RPMI7951 (cell line): ENCODE results near the gene SMCR8. TPM values are rescaled to one million over a fixed set of nuclear protein-coding genes. Genes with fewer than 3 reads are reported as not detected.
"Not testable (repeated sequence)": the region's sequence is repeated elsewhere in the genome, so short reads cannot be mapped to it uniquely, and the experiment has no call there.

ENCODE experiments used
- DNase-seq: peaks from one replicate; pipeline ENCODE4 v3.0.0-alpha.2; 2012; ENCODE audit warnings: low read depth
- total RNA-seq: library from RNA; depleted of rRNA; stranded (reverse); fragments of >200 nt; shearing (Covaris generic); gene quantifications from 2 replicates; pipeline ENCODE4 v1.2.3, GENCODE V29; 2014; rRNA removed

The SMCR8 gene
- total RNA-seq, 1 experiment from 2014 or later: 5.6 TPM

GRCh38 chr17:18360518-18360917 lies 45.4 kb downstream of the SMCR8 start:
- no peak for DNase-seq

GRCh38 chr17:18361837-18362697 lies 47.0 kb downstream of the SMCR8 start:
- no peak for DNase-seq

- DNase-seq: peak; percentile 68
Measured at GRCh38 chr17:18362698-18363100, 47.6 kb downstream of the SMCR8 start.

- DNase-seq: peak; percentile 84
Measured at GRCh38 chr17:18363101-18364049, 48.3 kb downstream of the SMCR8 start, which contains the start of gene SHMT1. SHMT1 (minus strand) TSS chr17:18363550; CDS start chr17:18355981, 7,569 bp downstream.

- DNase-seq: no peak
Measured at GRCh38 chr17:18364166-18364565, 49.1 kb downstream of the SMCR8 start.

GRCh38 chr17:18368946-18369345 lies 53.9 kb downstream of the SMCR8 start:
- peak; percentile 41 for DNase-seq

- DNase-seq: no peak
Measured at GRCh38 chr17:18370761-18371160, 55.7 kb downstream of the SMCR8 start.

- DNase-seq: no peak
Measured at GRCh38 chr17:18371455-18371854, 56.4 kb downstream of the SMCR8 start.

GRCh38 chr17:18373181-18373580 lies 58.1 kb downstream of the SMCR8 start:
- DNase-seq: not testable (repeated sequence)

GRCh38 chr17:18374216-18374615 lies 59.1 kb downstream of the SMCR8 start:
- no peak for DNase-seq

Other genes with a start within 250 kb of the SMCR8 start
- gene DRG2, start 227.3 kb upstream of the SMCR8 start, total RNA-seq: 25.7 and 45.5 TPM in 2 replicates
- 0.24 TPM in 1 of 2 replicates, not detected in the other for gene MYO15A, start 206.5 kb upstream of the SMCR8 start, total RNA-seq
- gene ALKBH5, start 131.5 kb upstream of the SMCR8 start, total RNA-seq: 62.8 and 65.1 TPM in 2 replicates
- gene LLGL1, start 89.7 kb upstream of the SMCR8 start, total RNA-seq: 12.1 and 20.0 TPM in 2 replicates
- gene FLII, start 56.6 kb upstream of the SMCR8 start, total RNA-seq: 130 and 143 TPM in 2 replicates
- 4.6 and 4.8 TPM in 2 replicates for gene MIEF2, start 54.6 kb upstream of the SMCR8 start, total RNA-seq
- gene TOP3A, start 299 bp upstream of the SMCR8 start, total RNA-seq: 22.7 and 27.7 TPM in 2 replicates
- gene SHMT1, start 48.3 kb downstream of the SMCR8 start, total RNA-seq: 19.0 and 19.3 TPM in 2 replicates
- gene EVPLL, start 62.5 kb downstream of the SMCR8 start, total RNA-seq: not detected in 2 replicates
- not detected in 2 replicates for gene LGALS9C, start 161.5 kb downstream of the SMCR8 start, total RNA-seq